Middle frontal gyrus (tissue), 1 donor: ENCODE results near the gene MRTO4.

Experiments
- DNase-seq: peaks from one replicate; pipeline ENCODE4 v3.0.0-alpha.2; 2015; ENCODE audit warnings: low spot score; ENCODE audit errors: extremely low spot score

The MRTO4 gene

GRCh38 chr1:19308509-19308907, 56.9 kb downstream of the MRTO4 start:
- DNase-seq, result no peak

- DNase-seq, result no peak
Observed at GRCh38 chr1:19309123-19309813, 57.7 kb downstream of the MRTO4 start.
